T-helper 2 cell treated with Interferon-gamma antibody and Interleukin-4, amounts not matched to agents 5 μg/mL and 100 μg/mL, for 36 hours (primary cell): ENCODE measurements around the gene EFHD1.
"Not testable (repeated sequence)": the region's sequence is repeated elsewhere in the genome, so short reads cannot be mapped to it uniquely, and the experiment has no call there.

ENCODE experiments used
- DNase-seq: peaks from one replicate; pipeline ENCODE4 v3.0.0; 2021; ENCODE audit warnings: low spot score
- H3K27ac Mint-ChIP-seq: one replicate; pipeline ENCODE4 v1.8.0; 2021; ENCODE audit warnings: mild to moderate bottlenecking, mixed read lengths
- H3K27me3 Mint-ChIP-seq: one replicate; pipeline ENCODE4 v1.8.0; 2021; ENCODE audit warnings: low read depth, mixed read lengths
- H3K36me3 Mint-ChIP-seq: one replicate; pipeline ENCODE4 v1.8.0; 2021; ENCODE audit warnings: low read depth, mixed read lengths
- H3K4me1 Mint-ChIP-seq: one replicate; pipeline ENCODE4 v1.8.0; 2021; ENCODE audit warnings: low read depth, mixed read lengths
- H3K4me3 Mint-ChIP-seq: one replicate; pipeline ENCODE4 v1.8.0; 2022; ENCODE audit warnings: mild to moderate bottlenecking, moderate library complexity, mixed read lengths
- H3K9me3 Mint-ChIP-seq: one replicate; pipeline ENCODE4 v1.8.0; 2021; ENCODE audit warnings: mixed read lengths

The EFHD1 gene

DNA sequence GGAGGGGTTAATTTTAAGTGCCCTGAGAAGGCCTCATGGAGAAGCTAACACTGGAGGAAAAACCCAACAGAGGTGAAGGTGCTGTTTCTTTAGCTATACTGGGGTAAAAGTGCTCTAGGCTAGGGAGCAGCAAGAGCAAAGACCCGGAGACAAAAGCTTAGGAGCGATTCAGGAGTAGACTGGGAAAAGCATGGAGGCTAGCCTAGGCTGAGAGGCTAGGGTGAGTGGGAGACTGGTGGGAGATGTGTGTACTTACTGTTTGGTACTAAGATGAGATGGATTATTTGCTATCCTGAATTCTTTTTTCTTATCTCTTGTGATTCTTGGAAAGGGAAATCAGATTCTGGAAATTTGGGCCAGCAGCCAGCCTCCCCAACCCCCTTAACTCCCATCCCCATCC is 65.7 kb downstream of the EFHD1 start:
- Mint-ChIP-seq H3K9me3 (no peaks in the 10 kb centered on the region), H3K4me1 (peaks cover 34% of the 10 kb centered on the region), H3K4me3 (peak overlapping the region; percentile 99), H3K36me3 (peaks cover 37% of the 10 kb centered on the region), H3K27ac (peak overlapping the region; percentile 17), H3K27me3 (peaks cover 2% of the 10 kb centered on the region)
- DNase-seq: no peak

DNA sequence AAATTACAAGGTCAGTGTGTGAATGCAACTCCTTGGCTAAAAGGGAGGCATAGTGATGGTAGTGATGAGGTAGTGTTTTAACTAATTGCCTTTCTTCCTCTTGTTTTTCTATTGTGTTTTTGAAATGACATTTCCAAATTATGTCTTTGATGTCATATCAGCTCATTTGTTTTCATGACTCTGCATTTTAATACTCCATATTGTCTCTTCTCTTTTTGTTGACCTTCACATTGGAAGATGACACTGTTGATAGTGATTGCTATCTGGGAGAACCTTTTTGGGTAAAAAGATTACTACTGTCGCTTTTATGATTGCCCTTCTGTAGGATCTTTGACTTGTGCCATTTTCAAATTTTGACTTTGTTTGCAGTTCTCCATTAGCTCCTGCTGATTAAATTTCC is 66.8 kb downstream of the EFHD1 start:
- peaks cover 44% of the 10 kb centered on the region for H3K36me3 Mint-ChIP-seq
- H3K4me3 Mint-ChIP-seq: peak overlapping the region; percentile 48
- no peak overlapping the region for H3K27ac Mint-ChIP-seq
- H3K9me3 Mint-ChIP-seq: no peaks in the 10 kb centered on the region
- DNase-seq: no peak
- no peaks in the 10 kb centered on the region for H3K27me3 Mint-ChIP-seq
- peaks cover 34% of the 10 kb centered on the region for H3K4me1 Mint-ChIP-seq

DNA sequence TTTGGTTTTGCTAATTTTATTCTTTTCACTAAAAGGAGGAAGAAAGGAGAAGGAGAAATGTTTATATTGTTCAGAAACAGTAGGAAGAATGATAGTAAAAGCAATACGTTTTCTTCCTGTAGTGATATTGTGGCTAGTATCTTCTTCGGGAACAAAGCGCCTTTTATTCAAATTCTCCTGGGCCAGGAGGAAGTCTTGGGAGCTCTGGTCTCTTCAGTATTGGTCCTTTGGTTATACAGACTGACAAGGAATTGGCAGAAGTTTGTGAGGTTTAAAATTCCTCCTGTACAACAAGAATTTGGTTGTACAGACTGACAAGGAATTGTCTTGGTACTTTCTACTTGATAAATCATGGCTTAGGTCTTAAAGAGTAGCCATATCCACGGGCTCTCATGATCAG is 73.7 kb downstream of the EFHD1 start:
- no peak for DNase-seq
- peaks cover 2% of the 10 kb centered on the region for H3K4me1 Mint-ChIP-seq
- H3K4me3 Mint-ChIP-seq: no peak overlapping the region
- H3K36me3 Mint-ChIP-seq: peaks cover 40% of the 10 kb centered on the region
- H3K27me3 Mint-ChIP-seq: no peaks in the 10 kb centered on the region
- no peak overlapping the region for H3K27ac Mint-ChIP-seq
- H3K9me3 Mint-ChIP-seq: no peaks in the 10 kb centered on the region

DNA sequence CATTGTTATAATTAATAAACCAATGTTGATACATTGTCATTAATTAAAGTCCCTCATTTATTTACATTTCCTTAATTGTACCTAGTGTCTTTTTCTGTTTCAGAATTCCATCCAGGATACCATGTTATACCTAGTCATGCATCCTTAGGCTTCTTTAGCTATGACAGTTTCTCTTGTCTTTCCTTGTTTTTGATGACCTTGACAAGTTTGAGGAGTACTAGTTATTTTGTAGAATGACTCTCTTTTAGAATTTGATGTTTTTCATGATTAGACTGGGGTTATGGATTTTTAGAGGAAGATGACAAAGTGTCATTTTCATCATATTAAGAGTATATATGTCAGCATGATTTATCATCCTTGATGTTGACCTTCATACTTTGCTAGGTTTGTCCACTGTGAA is 80.1 kb downstream of the EFHD1 start:
- no peak overlapping the region for H3K4me3 Mint-ChIP-seq
- no peak for DNase-seq
- no peak overlapping the region for H3K27ac Mint-ChIP-seq
- H3K27me3 Mint-ChIP-seq: no peaks in the 10 kb centered on the region
- H3K9me3 Mint-ChIP-seq: peaks cover 4% of the 10 kb centered on the region
- peaks cover 11% of the 10 kb centered on the region for H3K4me1 Mint-ChIP-seq
- H3K36me3 Mint-ChIP-seq: peaks cover 48% of the 10 kb centered on the region

DNA sequence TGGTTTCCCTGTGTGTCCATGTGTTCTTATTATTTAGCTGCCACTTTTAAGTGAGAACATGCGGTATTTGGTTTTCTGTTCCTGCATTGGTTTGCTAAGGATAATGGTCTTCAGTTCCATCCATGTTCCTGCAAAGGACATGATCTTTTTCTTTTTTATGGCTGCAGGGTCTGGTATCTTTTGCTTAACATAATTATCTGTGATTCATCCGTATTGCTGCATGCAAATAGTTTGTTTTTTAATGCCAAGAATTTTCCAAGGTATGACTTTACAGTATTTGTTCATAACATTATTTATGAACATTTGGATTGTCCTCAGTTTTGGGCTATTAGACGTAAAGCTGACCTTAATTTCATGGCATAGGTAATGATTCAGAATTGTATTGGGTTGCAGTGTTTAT is 81.6 kb downstream of the EFHD1 start:
- DNase-seq: no peak
- H3K4me1 Mint-ChIP-seq: peaks cover 11% of the 10 kb centered on the region
- peaks cover 9% of the 10 kb centered on the region for H3K9me3 Mint-ChIP-seq
- H3K36me3 Mint-ChIP-seq: peaks cover 59% of the 10 kb centered on the region
- no peak overlapping the region for H3K4me3 Mint-ChIP-seq
- no peaks in the 10 kb centered on the region for H3K27me3 Mint-ChIP-seq
- no peak overlapping the region for H3K27ac Mint-ChIP-seq

DNA sequence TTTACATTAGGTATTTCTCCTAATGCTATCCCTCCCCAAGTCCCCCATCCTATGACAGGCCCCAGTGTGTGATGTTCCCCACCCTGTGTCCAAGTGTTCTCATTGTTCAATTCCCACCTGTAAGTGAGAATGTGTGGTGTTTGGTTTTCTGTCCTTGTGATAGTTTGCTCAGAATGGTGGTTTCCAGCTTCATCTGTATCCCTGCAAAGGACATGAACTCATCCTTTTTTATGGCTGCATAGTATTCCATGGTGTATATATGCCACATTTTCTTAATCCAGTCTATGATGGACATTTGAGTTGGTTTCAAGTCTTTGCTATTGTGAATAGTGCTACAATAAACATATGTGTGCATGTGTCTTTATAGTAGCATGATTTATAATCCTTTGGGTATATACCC is 86.7 kb downstream of the EFHD1 start:
- H3K27me3 Mint-ChIP-seq, H3K27ac Mint-ChIP-seq, H3K9me3 Mint-ChIP-seq, DNase-seq, H3K4me3 Mint-ChIP-seq: not testable (repeated sequence)
- peaks cover 69% of the 10 kb centered on the region for H3K36me3 Mint-ChIP-seq
- peaks cover 22% of the 10 kb centered on the region for H3K4me1 Mint-ChIP-seq

DNA sequence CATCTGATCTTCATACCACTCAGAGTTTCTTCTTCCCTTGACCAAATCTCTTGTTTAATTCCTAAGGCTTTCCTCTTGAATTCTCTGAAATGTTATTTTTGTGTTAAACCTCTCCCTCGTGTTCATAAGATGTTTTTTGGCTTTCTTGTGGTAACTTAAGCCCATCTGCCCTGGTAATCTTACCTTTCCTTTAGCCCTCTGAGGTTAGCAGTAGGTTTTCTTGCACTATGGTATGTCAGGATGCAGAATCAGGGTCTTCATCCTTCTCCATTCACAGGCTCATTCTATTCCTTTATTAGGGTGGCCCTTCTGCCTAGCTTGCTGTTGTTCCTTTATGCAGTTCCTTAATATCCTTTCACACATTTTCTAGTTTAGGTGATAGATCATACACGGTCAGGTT is 87.9 kb downstream of the EFHD1 start:
- Mint-ChIP-seq H3K27me3 (no peaks in the 10 kb centered on the region), H3K9me3 (peaks cover 9% of the 10 kb centered on the region), H3K36me3 (peaks cover 69% of the 10 kb centered on the region), H3K27ac (peak overlapping the region; percentile 39), H3K4me3 (peak overlapping the region; percentile 4), H3K4me1 (peaks cover 19% of the 10 kb centered on the region)
- DNase-seq: no peak

DNA sequence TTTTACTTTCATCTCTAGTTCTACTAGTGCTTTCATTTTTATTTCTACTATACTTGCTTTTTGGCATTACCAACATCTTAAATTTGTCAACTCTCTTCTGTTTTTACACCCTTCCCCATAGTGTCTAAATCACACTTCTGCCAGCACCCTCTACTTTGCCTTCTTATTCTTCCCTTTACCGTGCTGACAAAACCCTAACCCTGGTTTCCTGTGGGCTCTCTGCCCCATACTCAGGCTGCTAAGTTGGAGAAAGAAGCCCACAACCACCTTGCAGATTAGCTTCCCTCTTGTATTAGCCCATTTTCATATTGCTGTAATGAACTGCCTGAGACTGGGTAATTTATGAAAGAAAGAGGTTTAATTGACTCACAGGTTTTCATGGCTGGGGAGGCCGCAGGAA is 88.5 kb downstream of the EFHD1 start:
- Mint-ChIP-seq H3K4me3 (peak overlapping the region; percentile 4), H3K4me1 (peaks cover 16% of the 10 kb centered on the region), H3K9me3 (peaks cover 9% of the 10 kb centered on the region), H3K27ac (peak overlapping the region; percentile 39), H3K36me3 (peaks cover 66% of the 10 kb centered on the region), H3K27me3 (no peaks in the 10 kb centered on the region)
- no peak for DNase-seq

DNA sequence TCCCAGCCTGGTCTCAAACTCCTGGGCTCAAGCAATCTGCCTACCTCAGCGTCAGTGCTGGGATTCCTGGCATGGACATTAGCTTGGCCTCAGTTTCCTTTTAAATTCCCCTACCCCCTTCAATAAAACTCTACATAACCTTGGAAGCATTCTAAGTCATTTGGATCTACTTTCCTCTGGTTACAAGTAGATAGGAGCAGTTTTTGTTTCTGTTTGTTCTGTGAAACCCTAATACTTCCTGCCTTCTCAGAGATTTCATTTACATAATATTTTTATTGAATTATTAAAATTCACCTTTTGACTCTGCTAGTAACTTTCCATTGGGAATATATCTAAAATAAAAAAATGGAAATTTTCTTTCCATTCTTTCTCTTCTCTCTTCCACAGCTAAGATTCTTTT is 89.6 kb downstream of the EFHD1 start:
- Mint-ChIP-seq H3K27ac (peak overlapping the region; percentile 39), H3K4me1 (peaks cover 22% of the 10 kb centered on the region), H3K27me3 (no peaks in the 10 kb centered on the region), H3K9me3 (peaks cover 5% of the 10 kb centered on the region), H3K36me3 (peaks cover 65% of the 10 kb centered on the region), H3K4me3 (no peak overlapping the region)
- DNase-seq: no peak

DNA sequence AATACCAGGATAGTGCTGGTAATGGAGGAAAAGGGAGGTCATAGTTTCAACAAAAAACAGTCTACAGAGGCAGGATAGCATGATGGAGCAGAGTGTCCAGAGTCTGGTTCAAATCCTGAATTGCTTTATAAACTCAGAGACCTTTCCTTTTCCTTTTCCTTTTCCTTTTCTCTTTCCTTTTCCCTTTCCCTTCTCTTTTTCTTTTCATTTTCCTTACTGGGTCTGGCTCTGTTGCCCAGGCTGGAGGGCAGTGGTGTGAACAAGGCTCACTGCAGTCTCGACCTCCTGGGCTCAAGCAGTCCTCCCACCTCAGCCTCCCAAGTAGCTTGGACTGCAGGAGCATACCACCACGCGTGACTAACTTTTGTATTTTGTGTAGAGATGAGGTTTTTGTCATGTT is 95.4 kb downstream of the EFHD1 start:
- H3K4me1 Mint-ChIP-seq: peaks cover 14% of the 10 kb centered on the region
- H3K36me3 Mint-ChIP-seq: peaks cover 39% of the 10 kb centered on the region
- DNase-seq: no peak
- no peaks in the 10 kb centered on the region for H3K27me3 Mint-ChIP-seq
- no peak overlapping the region for H3K4me3 Mint-ChIP-seq
- no peaks in the 10 kb centered on the region for H3K9me3 Mint-ChIP-seq
- H3K27ac Mint-ChIP-seq: no peak overlapping the region

DNA sequence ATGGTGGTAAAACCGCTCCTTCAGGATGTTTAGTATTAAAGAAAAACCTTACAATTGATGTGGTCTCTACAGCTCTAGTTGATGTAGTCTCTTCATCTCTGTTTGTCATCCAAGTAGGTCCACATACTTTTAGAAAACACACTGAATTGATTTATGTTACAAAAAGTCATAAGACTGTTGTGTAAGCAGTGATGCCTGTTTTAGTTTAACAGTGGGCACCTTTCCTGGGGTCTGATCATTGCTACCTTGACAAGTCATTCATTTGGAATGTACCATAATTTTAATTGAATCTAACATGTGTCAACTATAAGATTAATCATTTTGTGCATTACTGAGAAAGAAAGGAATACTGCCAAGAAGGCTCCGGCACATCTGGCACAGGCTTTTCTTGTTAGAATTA is 98.1 kb downstream of the EFHD1 start:
- no peaks in the 10 kb centered on the region for H3K27me3 Mint-ChIP-seq
- DNase-seq: no peak

More for the DNA sequence above, 98.1 kb downstream of the EFHD1 start:
- Mint-ChIP-seq H3K9me3 (no peaks in the 10 kb centered on the region), H3K4me1 (peaks cover 14% of the 10 kb centered on the region), H3K27ac (no peak overlapping the region), H3K36me3 (peaks cover 37% of the 10 kb centered on the region), H3K4me3 (no peak overlapping the region)
